ENCODE data around the gene NECTIN2.
A peak's percentile ranks its signal among the peaks of the same experiment; 100 is the strongest.
"Not testable (repeated sequence)": the region's sequence is repeated elsewhere in the genome, so short reads cannot be mapped to it uniquely, and the experiment has no call there.

Gene NECTIN2

DNA sequence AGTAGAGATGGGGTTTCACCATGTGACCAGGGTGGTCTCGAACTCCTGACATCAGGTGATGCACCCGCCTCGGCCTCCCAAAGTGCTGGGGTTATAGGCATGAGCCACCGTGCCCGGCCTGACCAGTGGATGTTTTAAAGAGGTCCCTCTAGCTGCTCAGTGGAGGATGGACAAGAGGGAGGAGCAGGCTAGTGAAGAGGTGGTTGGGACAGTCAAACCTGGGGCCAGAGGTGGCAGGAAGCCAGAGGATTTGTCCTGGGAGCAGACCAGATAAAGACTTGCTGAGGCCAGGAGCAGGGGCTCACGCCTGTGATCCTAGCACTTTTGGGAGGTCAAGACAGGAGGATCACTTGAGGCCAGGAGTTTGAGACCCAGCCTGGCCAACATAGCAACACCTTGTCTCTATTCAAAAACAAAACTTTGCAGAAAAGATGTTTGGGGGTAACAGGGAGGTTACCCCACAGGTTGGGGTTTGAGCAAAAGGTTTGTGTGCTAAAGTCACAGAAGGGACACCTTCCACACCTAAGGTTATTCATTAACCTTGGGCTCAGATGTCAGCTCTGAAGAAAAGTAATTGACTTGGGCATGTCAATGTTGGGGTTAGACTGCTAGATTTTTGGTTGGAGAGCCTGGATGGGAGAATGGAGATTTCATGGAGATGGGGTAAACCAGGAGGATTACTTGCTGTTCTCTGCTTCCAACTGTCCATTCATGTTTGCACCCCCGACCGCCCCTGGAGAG lies 28.2 kb upstream of the NECTIN2 start:
- DNase-seq, result no peak

GRCh38 chr19:44818466-44819031 lies 27.5 kb upstream of the NECTIN2 start:
- no peak for DNase-seq

- DNase-seq, result no peak
Measured at GRCh38 chr19:44819246-44819832, 26.8 kb upstream of the NECTIN2 start.

DNA sequence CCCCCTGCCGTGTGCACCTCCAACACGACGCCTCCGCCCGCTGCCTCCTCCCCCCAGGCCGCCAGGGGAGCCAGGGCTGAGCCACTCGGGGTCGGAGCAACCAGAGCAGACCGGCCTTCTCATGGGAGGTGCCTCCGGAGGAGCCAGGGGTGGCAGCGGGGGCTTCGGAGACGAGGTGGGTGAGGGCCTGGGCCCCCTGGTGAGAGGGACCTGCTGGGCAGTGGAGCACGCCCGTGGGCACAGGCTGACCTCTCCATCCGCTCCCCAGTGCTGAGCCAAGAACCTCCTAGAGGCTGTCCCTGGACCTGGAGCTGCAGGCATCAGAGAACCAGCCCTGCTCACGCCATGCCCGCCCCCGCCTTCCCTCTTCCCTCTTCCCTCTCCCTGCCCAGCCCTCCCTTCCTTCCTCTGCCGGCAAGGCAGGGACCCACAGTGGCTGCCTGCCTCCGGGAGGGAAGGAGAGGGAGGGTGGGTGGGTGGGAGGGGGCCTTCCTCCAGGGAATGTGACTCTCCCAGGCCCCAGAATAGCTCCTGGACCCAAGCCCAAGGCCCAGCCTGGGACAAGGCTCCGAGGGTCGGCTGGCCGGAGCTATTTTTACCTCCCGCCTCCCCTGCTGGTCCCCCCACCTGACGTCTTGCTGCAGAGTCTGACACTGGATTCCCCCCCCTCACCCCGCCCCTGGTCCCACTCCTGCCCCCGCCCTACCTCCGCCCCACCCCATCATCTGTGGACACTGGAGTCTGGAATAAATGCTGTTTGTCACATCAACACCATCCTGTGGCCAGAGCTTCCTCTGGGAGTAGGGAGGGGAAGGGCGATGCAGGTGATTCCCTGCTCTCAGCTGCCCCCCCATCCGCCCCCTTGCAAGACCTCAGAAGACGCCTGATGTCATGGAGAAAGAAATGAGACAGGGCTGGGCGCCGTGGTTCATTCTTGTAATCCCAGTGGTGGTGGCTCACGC lies 25.2 kb upstream of the NECTIN2 start:
- no peak for DNase-seq

DNA sequence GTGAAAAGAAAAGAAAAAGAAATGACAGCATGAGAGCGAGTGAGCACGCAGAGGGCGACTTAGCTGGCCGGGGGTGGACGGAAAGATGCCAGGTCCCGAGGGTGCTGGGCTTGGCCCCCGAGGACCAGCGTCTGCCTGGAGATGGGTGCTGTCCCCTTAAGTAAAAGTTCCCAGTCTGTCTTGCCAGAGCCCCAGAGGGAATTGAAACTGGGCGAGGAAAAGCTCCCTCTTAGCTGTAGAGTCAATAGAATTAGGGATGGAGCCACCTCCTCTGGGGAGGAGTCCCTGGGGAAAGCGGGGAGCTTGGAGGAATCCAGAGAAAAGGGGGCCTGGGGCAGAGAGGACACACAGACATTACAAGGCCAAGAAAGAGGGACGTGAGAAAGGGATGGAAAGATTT lies 23.9 kb upstream of the NECTIN2 start:
- DNase-seq, result no peak

GRCh38 chr19:44822670-44823372 lies 23.3 kb upstream of the NECTIN2 start:
- no peak for DNase-seq

- DNase-seq, result no peak
Measured at GRCh38 chr19:44823373-44823698, 22.8 kb upstream of the NECTIN2 start.

DNA sequence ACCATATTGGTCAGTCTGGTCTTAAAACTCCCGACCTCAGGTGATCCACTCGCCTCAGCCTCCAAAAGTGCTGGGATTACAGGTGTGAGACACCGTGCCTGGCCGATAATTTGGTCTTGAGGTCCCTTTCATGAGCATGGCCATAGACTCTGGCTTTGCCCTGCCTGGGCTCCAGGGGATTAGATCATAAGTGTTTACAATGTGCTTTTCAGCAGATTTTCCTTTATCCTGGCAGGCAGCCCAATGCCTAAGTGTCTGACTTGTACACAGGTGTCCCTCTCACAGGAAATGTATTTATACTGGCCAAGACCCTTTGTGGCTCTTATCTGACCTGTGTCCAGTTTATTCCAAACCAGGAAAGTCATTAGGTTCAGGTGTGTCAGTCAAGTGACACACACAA lies 21.3 kb upstream of the NECTIN2 start:
- no peak for DNase-seq

GRCh38 chr19:44832875-44833274 lies 13.2 kb upstream of the NECTIN2 start:
- not testable (repeated sequence) for DNase-seq

- not testable (repeated sequence) for DNase-seq
Measured at GRCh38 chr19:44834399-44834798, 11.7 kb upstream of the NECTIN2 start.

- DNase-seq, result no peak
Measured at GRCh38 chr19:44839276-44839675, 6.8 kb upstream of the NECTIN2 start.

GRCh38 chr19:44840811-44841210 lies 5.3 kb upstream of the NECTIN2 start:
- DNase-seq, result no peak

DNA sequence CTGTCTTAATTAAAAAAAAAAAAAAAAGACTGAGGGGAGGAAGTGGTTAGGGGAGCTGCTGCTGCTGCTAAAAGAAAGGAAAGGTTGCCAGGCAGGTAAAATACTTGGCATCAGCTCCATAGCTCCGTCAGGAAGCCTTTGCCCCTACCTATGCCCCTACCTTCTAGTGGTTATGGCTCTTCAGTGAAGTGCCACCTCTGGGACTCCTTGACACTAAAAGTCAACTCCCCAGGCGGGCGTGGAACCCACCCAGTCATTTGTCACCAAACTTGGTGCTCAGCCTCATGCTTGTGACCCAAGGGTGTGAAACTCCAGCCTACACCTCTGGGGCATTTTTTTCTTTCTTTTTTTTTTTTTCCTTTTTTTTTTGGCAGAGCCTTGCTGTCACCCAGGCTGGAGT lies 4.9 kb upstream of the NECTIN2 start:
- DNase-seq, result no peak

GRCh38 chr19:44845286-44845611 lies 848 bp upstream of the NECTIN2 start:
- DNase-seq, result no peak

DNA sequence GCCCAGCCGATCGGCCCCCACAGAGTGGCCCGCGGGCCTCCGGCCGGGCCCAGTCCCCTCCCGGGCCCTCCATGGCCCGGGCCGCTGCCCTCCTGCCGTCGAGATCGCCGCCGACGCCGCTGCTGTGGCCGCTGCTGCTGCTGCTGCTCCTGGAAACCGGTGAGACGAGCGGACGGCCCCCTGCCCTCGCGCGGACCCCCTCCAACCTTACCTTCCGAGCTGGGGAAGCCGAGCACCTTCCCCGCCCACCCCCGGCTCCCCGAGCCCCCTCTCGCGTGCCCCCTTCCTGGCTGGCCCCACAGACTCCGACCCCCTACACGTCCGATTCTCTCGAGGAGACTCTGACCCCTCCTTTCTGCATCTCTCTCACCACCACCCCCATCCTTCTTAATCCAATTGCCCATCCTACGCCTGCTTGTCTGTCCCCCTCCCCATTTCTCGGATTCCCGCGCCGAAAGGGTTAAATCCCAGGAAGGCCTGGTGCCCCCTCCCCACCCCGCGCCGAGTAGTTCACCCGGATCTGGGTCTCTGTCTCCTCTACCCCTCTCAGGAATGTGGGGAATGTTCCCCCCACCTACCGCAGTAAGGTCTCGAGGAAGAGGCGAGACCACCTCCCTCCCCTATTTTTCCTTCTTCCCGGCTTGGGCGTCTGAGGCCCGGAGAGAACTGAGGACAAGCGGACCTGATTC lies 502 bp downstream of the NECTIN2 start:
- DNase-seq, result no peak

DNA sequence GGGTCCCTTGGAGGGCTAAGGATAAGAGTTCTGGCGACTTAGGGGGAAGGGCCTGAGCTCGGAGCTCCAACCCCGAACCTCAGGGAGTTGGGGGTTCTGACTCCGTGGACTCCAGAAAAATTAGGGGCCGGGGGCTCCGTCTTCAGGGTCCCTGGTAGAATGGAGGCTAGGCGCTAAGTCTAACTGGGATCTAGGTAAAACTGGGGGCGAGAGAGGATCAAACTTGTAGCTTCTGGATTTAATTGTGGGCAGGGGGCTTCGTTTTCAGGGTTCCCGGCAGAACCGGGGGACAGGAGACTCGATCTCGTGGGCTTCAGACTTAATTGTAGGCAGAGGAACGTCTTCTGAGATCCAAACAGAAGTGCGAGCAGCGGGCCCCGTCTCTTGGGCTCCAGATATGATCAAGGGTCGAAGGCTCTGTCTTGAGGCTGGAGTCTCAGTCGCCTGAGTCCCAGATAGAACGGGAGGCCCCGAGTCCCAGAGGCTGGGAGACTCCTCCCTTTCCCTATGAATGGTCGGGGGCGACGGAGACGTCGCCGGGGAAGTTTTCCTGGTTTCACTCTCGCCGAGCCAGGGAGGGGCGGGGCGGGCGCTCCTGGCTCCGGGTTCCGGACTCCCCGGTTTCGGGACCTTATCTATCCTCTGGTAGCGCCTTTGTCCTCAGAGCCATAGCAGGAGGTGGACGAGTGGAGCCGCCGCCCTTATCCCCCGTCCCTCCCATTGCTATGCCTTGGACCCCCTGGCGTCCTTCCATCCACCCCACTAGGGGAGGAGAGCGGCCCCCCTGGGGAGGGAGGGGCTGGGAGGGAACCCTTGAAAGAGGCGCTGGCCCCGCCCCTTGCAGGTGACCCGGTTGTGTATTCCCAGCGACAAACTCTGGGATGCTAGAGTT lies 1.3 kb downstream of the NECTIN2 start:
- peak; percentile 34 for DNase-seq

DNA sequence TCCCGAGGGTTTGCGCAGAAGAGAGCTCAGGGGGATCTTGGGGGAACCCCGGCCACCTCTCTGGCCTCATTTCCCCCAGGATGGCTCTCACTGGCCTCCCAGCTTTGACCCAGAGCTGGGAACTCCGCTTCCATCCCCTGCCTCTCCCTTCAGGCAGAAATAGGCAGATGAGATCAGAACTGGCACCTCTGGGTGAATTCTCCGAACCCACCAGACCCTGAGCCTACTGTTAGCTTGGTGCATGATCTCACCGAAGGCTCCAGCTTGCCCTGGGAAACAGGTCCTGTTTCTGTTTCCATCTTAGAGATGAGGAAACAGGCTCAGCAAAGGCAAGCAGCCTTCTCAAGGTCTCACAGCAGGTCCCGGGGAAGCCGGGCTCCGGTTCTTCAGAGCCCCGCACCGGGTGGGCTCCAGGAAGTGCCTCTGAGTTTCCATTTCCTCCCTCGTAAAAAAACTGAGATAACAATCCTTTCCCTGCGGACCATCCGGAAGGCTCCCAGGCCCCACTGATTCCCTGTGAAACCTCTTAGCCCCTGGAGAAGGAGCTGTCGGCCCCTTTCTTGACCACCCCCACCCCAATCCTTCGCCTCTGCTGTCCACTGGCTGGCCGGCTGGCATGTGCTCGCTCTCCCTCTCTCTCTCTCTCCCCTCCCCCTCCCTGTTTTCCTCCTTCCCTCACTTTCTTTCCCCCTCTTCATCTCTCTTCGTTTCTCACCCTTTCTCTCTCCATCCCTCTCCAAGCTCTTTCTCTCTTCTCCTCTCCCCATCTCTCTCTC lies 2.1 kb downstream of the NECTIN2 start:
- no peak for DNase-seq

DNA sequence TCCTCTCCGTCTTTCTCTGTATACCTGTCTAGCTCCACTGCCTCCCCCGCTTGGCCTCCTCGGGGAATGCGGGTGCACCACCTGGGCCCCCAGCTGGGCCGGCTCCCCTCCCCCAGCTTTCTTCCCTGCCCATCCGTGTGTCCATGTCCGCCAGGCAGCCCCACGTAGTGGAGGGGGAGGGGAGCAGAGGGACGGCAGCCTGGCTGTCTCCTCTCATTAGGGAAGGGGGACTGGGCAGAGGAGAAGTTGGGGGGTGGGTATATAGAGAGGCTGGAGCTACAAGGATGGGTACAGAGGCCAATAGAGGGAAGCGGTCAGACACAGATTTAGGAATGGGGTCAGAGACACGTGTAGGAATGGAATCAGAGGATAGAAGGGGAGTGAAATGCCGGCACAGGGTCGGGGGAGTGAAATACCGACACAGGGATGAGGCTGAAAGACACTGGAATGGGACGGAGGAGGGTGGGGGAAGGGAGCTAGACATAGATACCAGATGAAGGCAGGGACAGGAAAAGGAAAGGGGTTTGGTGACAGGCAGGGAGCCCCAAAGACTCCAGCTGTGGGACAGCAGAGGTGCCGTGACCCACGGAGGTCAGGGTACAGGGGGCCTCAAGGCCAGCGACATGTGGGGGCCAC lies 2.8 kb downstream of the NECTIN2 start:
- DNase-seq, result no peak

DNA sequence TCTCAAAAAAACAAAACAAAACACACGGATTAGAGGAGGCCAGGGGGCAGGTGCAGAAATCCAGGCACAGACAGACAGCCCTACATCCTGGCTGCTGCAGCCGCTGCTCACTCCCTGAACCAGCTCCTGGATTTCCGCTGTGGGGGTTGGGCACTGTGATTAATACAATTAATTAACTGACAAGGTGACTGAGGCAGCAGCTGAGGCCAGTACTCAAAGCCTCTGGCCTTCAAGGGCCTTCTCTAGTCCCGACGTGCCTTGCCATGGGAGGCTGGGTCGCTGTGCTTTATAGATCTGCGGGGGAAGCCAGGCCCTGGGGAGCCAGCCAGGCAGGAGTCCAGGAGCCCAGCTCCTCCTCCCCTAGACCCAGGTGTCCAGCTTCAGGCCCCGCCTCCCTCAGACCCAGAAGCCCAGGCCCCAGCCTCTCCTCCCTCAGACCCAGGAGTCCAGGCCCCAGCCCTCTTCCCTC lies 4.6 kb downstream of the NECTIN2 start:
- DNase-seq, result no peak

DNA sequence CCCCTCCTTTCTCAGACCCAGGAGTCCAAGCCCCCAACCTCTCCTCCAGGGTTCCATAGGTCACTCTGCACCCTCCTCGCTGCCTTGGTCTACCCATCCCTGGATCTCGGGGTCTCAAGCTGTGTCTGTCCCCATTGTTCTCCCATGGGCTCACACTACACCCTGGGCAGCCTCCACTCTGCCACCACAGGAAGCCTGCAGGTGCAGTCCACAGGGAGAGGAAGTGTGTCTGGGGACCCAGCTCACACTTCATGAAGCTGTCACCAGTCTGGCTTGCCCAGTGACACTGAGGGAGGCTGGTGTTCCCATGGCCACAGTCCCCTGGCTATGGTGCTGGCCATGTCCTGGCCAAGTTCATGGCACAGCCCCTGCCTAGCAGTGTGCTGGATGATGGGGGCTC lies 5.3 kb downstream of the NECTIN2 start:
- DNase-seq, result no peak

Measured in NCI-H1048 (cell line).